Endothelial cell of umbilical vein (primary cell): Measurements from ENCODE around the gene AKAP13.

Experiments used
- EZH2 ChIP-seq: IDR thresholded peaks from 2 replicates; pipeline ENCODE4 v1.6.1; 2012; ENCODE audit warnings: borderline replicate concordance, low read depth, mild to moderate bottlenecking, moderate library complexity, low read length, inconsistent platforms; ENCODE audit not compliant: severe bottlenecking
- FOS ChIP-seq: IDR thresholded peaks from 2 replicates; pipeline ENCODE4 v1.6.1; 2011; ENCODE audit warnings: mild to moderate bottlenecking, low read length, moderate library complexity, borderline replicate concordance; ENCODE audit not compliant: insufficient read depth
- GATA2 ChIP-seq: IDR thresholded peaks from 2 replicates; pipeline ENCODE4 v1.7.0; 2011; ENCODE audit warnings: low read depth, mild to moderate bottlenecking, moderate library complexity, mixed read lengths, low read length; ENCODE audit not compliant: insufficient read length, insufficient read depth
- MYC ChIP-seq: IDR thresholded peaks from one replicate; pipeline ENCODE4 v1.6.1; 2011; ENCODE audit warnings: mild to moderate bottlenecking, low read depth, low read length
- POLR2A ChIP-seq: IDR thresholded peaks from 2 replicates; pipeline ENCODE4 v1.6.1; 2012; ENCODE audit warnings: low read depth, mild to moderate bottlenecking, control low read depth, low read length
- POLR2AphosphoS5 ChIP-seq: IDR thresholded peaks from 2 replicates; pipeline ENCODE4 v1.6.1; 2012; ENCODE audit warnings: low read depth, mild to moderate bottlenecking, control low read depth, low read length, moderate library complexity; ENCODE audit not compliant: insufficient read depth
- TF ChIP-seq, protein P1 (sequence below), 2 donors: IDR thresholded peaks; 1 replicate in 1 of 2; 2 replicates in 1 of 2; pipeline ENCODE4 v1.5.1; 2011; ENCODE audit warnings: low read length in 2 of 2, mild to moderate bottlenecking in 2 of 2, moderate library complexity in 2 of 2, control low read depth in 1 of 2, inconsistent platforms in 1 of 2, low read depth in 1 of 2; ENCODE audit not compliant: insufficient read depth in 1 of 2; ENCODE audit errors: extremely low read depth in 1 of 2
- TF ChIP-seq, protein P2 (sequence below): IDR thresholded peaks from 2 replicates; pipeline ENCODE4 v1.6.1; 2011; ENCODE audit not compliant: insufficient read depth, insufficient read length

DNA sequence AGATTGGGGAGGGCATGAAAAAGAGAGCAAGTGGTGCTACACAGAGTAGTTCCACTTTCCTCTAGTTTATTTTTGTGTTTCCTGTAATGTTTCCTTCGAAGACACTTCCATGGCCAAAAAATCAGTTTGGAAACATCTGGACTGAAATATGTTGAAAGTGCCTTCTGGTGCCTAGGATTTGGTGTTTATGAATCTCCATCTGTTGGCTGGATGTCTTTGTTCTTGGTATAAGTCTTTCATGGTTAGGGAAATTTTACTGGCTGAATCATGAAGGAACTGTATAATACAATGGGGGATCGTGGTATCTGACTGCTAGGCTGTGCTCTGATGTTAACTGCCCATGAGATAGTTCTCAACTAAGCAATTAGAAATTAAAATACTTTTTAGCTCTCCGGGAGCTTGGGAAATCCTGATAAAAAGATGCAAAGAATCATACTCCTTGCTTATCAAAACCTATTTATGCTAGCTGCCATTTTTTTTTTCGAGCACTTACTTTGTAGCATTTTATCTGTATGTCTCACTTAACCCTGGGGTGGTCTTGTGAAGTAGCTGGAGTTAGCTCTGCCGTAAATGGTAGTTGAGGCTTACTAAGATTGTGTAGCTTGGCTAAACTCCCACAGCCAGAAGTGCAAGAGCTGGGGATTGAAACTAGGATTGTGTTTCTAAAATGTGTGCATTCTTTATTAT, 21.9 kb downstream of the AKAP13 start:
- TF ChIP-seq, protein P1, sequence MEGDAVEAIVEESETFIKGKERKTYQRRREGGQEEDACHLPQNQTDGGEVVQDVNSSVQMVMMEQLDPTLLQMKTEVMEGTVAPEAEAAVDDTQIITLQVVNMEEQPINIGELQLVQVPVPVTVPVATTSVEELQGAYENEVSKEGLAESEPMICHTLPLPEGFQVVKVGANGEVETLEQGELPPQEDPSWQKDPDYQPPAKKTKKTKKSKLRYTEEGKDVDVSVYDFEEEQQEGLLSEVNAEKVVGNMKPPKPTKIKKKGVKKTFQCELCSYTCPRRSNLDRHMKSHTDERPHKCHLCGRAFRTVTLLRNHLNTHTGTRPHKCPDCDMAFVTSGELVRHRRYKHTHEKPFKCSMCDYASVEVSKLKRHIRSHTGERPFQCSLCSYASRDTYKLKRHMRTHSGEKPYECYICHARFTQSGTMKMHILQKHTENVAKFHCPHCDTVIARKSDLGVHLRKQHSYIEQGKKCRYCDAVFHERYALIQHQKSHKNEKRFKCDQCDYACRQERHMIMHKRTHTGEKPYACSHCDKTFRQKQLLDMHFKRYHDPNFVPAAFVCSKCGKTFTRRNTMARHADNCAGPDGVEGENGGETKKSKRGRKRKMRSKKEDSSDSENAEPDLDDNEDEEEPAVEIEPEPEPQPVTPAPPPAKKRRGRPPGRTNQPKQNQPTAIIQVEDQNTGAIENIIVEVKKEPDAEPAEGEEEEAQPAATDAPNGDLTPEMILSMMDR (IDR thresholded peaks at IDR 0.05; ENCODE audit: extremely low read depth in 1 of 2, insufficient read depth in 1 of 2, low read depth in 1 of 2, low read length in 2 of 2): no peak
- TF ChIP-seq MYC (no peak), POLR2A (no peak), GATA2 (no peak), POLR2AphosphoS5 (no peak), EZH2 (no peak), FOS (no peak)
- TF ChIP-seq, protein P2, sequence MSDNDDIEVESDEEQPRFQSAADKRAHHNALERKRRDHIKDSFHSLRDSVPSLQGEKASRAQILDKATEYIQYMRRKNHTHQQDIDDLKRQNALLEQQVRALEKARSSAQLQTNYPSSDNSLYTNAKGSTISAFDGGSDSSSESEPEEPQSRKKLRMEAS: no peak
